Measurements from ENCODE around the gene TMEM267.
"Not testable (repeated sequence)": the region's sequence is repeated elsewhere in the genome, so short reads cannot be mapped to it uniquely, and the experiment has no call there.

The TMEM267 gene

DNA sequence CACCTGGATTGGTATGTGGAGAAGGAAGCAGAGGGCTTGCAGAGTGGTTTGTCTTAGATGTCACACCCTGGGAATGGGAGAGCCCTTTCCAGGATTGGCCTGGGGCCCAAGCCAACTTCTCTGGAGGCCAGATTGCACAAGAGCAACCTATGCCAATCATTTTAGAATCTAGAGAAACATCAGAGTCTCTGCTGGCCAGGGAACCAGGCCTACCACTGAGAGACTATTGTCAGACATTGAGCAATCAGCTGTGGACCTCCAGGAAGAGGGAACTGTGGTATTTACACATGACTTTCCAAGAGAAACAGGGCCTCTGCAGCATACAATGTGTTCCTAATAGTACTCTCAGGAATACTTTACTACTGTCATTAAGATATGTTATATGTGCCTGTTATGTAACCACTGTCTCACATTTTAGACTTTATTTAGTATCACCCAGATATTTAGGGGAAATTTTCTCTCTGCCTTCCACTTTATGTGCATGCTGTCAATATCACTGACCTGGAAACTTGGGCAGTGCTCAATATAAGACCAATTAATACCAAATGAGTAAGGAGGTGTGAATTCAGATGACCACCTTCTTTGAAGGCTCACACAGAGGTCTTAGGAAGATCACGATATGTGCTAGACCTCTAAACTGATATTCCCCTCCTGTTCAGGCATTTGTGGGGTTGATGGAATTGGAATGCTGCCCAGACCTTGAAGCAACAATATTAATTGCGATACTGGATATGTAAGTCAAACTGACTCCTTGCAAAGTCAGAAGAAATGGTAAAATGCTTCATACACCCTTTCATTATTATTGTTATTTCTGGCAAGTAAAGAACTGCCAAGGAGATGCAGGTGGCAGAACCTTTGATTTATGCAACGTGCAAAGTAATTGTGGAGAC is 50.9 kb downstream of the TMEM267 start:
- peak; percentile 91; the same call in 1 of the 2 replicates for TF ChIP-seq JUND (IDR thresholded peaks at IDR 0.05; ENCODE audit: low read depth)
- peak in 1 of 2 experiments; percentile 98 for DNase-seq (ENCODE audit: low read depth in 1 of 2, low spot score in 1 of 2)
- in situ Hi-C loops (cut with HindIII; ENCODE audit: low pct_unique_long_range_greater_than_20kb, low sequenced_read_pairs) = no loop called here

DNA sequence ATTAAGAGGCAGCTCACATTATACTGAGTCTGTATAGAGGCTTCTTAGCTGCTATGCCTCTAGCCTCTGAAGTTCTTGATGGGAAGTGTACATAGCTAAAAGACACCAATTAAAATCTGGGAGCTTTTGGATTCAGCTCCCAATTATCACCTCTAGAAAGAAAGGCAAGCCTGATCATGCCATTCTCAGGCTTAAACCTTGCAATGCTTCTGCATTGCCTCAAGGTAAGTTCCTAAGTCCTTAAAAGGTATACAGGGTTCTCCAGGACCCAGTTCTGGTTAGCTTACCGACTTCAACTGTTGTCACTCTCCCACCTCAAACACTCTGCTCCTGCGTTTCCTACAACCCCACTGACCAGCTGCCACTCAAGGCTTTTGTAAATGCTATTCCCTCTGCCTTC is 54.0 kb downstream of the TMEM267 start:
- DNase-seq (ENCODE audit: low read depth in 1 of 2, low spot score in 1 of 2) = peak in 1 of 2 experiments; percentile 72
- in situ Hi-C loops (cut with HindIII; ENCODE audit: low pct_unique_long_range_greater_than_20kb, low sequenced_read_pairs) = no loop called here
- TF ChIP-seq JUND (IDR thresholded peaks at IDR 0.05; ENCODE audit: low read depth) = no peak

DNA sequence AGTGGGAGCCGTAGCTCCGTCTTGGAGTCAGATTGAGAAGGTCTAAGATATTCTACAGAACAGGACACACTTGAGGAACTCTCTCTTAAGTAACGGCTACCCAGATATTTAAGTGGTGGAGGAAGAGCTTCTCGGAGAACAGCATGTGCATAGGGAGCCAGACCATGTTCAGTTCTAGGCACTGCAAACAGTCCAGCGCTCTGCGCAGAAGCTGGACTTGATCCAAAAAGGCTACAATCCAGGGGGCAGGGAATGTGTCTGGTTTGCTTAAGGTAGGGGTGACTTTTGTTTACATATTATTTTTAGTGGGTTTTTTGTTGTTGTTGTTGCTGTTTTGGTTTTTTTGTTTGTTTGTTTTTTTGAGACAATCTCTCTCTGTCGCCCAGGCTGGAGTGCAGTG is 54.6 kb downstream of the TMEM267 start:
- in situ Hi-C loops (cut with HindIII; ENCODE audit: low pct_unique_long_range_greater_than_20kb, low sequenced_read_pairs) = no loop called here
- TF ChIP-seq JUND (IDR thresholded peaks at IDR 0.05; ENCODE audit: low read depth) = no peak
- DNase-seq (ENCODE audit: low read depth in 1 of 2, low spot score in 1 of 2) = no peak

DNA sequence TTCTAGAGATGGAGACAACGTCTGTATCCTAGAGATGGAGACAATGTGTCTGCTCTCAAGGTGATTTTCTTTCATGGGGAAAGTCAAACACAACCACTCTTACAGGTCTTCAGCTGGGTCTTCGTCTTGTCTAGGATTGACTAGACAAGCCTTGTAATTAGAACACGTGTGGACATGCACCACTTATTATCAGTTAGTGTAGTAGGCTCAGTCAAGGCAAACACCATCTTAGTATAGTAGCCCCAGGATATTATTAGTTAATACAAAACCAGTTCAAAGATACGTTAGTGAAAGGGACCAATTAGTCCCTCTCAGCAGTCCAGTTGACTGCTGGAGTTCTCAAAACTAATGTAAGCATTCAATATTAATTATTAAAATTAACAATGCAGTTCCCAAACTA is 56.4 kb downstream of the TMEM267 start:
- no peak for TF ChIP-seq JUND (IDR thresholded peaks at IDR 0.05; ENCODE audit: low read depth)
- in situ Hi-C loops (cut with HindIII; ENCODE audit: low pct_unique_long_range_greater_than_20kb, low sequenced_read_pairs) = no loop called here
- DNase-seq (ENCODE audit: low read depth in 1 of 2, low spot score in 1 of 2) = no peak

DNA sequence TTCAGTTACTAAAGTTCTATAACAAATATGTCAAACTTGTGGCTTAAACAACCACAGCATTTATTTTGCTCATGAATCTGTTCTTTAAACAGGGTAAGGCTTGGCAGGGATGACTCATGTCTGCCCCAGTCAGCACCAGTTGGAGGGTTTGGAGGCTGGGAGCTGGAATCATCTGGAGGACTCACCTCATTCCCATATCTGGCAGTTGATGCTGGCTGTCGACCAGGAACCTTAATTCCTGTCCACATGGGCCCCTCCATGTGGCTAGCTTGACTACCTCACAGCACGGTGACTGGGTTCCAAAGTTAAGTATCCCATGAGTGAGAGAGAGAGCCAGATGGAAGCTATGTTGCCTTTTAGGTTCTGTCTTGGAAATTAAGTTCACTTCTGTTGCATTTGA is 57.7 kb downstream of the TMEM267 start:
- no peak for DNase-seq (ENCODE audit: low read depth in 1 of 2, low spot score in 1 of 2)
- in situ Hi-C loops (cut with HindIII; ENCODE audit: low pct_unique_long_range_greater_than_20kb, low sequenced_read_pairs) = no loop called here

DNA sequence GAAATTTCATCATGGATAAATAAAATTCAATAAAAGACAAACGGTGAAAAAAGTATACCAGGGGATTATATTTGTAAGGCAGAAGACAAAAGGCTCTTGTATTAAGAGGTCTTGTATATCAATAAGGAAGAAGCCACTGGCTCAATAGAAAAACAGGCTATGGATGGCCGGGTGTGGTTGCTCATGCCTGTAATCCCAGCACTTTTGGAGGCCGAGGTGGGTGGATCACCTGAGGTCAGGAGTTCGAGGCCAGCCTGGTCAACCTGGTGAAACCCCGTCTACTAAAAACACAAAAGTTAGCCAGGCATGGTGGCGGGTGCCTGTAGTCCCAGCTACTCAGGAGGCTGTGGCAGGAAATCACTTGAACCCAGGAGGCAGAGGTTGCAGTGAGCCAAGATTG is 60.6 kb downstream of the TMEM267 start:
- in situ Hi-C loops (cut with HindIII; ENCODE audit: low pct_unique_long_range_greater_than_20kb, low sequenced_read_pairs); DNase-seq (ENCODE audit: low read depth in 1 of 2, low spot score in 1 of 2): not testable (repeated sequence)

More for the DNA sequence above, 57.7 kb downstream of the TMEM267 start:
- TF ChIP-seq JUND (IDR thresholded peaks at IDR 0.05; ENCODE audit: low read depth) = no peak

DNA sequence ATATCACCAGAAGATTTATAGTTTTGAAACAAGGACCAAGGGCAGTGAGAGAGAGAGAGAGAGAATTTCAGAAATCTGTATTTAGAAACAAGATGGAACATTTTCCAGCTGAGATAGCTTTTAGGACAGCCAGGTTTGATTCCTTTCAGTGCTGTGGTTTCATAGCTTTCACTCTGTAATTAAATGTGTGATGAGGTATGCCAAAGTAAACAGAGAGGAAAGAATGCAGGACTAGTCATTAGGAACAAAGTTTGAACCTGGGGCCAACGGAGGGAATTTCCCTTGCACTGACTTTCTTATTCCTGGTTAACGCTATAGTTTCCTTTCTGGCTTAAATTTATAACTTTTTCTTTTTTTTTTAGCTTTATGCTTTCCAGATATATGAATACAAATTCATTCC is 61.5 kb downstream of the TMEM267 start:
- peak; percentile 79; the same call in 1 of the 2 replicates for TF ChIP-seq JUND (IDR thresholded peaks at IDR 0.05; ENCODE audit: low read depth)
- peak; percentile 42 to 95 for DNase-seq (ENCODE audit: low read depth in 1 of 2, low spot score in 1 of 2)
- in situ Hi-C loops (cut with HindIII; ENCODE audit: low pct_unique_long_range_greater_than_20kb, low sequenced_read_pairs) = no loop called here

DNA sequence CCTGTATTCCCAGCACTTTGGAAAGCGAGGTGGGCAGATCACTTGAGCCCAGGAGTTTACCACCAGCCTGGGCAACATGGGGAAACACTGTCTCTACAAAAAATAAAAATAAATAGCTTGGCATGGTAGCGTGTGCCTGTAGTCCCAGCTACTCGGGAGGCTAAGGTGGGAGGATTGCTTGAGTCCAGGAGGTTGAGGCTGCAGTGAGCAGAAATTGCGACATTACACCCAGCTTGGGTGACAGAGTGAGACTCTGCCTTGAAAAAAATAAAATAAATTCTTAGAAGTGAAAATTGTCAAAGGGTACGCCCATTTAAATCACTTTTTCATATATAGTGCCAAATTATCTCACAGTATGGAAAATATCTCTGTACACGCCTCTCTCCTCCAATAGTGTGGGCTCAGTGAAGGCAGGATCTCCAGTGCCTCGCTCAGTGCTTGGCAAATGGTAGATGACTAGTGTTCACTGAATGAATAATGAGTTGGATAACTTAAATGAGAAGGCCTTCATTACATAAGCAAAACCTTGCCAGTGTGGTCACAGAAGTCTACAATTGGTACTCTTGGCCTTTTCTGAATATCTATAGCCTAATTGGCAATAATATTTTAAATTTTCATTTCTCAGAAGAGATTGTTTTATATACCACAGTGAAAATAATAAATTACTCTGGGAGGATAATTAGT is 62.1 kb downstream of the TMEM267 start:
- TF ChIP-seq JUND (IDR thresholded peaks at IDR 0.05; ENCODE audit: low read depth) = no peak
- in situ Hi-C loops (cut with HindIII; ENCODE audit: low pct_unique_long_range_greater_than_20kb, low sequenced_read_pairs) = no loop called here

DNA sequence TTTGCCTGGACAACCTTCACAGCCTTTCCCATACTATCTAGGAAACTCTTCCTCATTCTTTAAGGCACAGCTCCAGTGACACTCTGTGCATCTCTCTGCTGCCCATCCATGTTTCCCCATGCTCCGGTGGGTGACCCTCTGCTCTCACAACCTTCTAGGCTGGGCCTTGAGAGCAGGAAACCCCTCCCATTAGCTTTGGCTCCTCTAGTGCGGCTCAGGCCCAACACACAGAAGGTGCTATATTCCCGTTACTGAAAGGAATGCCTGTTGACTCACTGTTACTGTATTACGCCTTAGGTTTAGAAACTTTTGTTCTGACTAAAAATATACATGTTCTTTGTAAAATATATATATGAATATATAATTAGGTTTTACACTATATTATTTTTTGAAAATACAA is 63.4 kb downstream of the TMEM267 start:
- DNase-seq (ENCODE audit: low read depth in 1 of 2, low spot score in 1 of 2) = no peak
- TF ChIP-seq JUND (IDR thresholded peaks at IDR 0.05; ENCODE audit: low read depth) = no peak
- in situ Hi-C loops (cut with HindIII; ENCODE audit: low pct_unique_long_range_greater_than_20kb, low sequenced_read_pairs) = no loop called here

More for the DNA sequence above, 62.1 kb downstream of the TMEM267 start:
- DNase-seq (ENCODE audit: low read depth in 1 of 2, low spot score in 1 of 2) = peak in 1 of 2 experiments; percentile 55

DNA sequence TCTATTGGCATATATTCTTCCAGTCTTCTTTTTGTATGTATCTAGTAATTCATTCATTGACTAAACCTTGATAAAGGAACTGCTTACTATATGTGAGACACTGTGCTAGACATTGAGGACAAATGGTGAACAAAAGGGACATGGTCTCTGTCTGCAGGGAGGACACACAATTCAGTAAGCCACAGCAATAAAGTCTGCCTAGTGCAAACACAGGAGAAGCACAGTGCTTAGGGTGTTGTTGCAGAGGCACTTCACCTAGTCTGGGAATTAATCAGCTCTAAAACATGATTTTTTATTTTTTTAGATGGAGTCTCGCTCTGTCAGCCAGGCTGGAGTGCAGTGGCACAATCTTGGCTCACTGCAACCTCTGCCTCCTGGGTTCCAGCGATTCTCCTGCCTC is 65.1 kb downstream of the TMEM267 start:
- no peak for TF ChIP-seq JUND (IDR thresholded peaks at IDR 0.05; ENCODE audit: low read depth)
- no peak for DNase-seq (ENCODE audit: low read depth in 1 of 2, low spot score in 1 of 2)
- in situ Hi-C loops (cut with HindIII; ENCODE audit: low pct_unique_long_range_greater_than_20kb, low sequenced_read_pairs) = no loop called here

DNA sequence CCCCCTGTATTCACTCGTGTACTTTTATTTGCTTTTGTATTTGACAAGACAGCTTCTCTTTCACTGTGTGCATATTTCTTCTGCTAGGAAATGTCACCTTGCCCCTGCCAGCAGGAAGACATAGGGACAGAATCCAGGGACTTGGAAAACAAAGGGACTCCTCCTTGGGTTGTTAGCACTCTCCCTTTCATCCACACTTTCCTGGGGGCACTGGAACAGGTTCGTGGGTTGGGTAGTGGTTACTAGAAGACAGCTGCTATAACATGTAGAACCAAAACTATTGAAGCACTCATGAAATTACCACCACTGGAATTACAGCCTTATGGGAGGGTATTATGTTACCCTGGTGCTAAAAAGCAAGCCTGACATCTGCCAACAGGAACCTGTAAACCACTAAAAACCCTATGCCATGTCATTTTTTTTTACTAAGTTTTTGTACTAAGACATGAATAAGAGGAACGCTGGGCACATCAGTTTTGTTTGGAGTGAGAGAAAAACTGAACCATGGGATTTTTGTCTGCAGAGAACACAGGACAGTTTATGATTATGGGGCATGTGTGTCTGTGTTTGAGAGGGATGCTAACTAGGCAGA is 66.8 kb downstream of the TMEM267 start:
- peak in 1 of 2 experiments; percentile 91 for DNase-seq (ENCODE audit: low read depth in 1 of 2, low spot score in 1 of 2)
- no peak for TF ChIP-seq JUND (IDR thresholded peaks at IDR 0.05; ENCODE audit: low read depth)
- in situ Hi-C loops (cut with HindIII; ENCODE audit: low pct_unique_long_range_greater_than_20kb, low sequenced_read_pairs) = no loop called here

DNA sequence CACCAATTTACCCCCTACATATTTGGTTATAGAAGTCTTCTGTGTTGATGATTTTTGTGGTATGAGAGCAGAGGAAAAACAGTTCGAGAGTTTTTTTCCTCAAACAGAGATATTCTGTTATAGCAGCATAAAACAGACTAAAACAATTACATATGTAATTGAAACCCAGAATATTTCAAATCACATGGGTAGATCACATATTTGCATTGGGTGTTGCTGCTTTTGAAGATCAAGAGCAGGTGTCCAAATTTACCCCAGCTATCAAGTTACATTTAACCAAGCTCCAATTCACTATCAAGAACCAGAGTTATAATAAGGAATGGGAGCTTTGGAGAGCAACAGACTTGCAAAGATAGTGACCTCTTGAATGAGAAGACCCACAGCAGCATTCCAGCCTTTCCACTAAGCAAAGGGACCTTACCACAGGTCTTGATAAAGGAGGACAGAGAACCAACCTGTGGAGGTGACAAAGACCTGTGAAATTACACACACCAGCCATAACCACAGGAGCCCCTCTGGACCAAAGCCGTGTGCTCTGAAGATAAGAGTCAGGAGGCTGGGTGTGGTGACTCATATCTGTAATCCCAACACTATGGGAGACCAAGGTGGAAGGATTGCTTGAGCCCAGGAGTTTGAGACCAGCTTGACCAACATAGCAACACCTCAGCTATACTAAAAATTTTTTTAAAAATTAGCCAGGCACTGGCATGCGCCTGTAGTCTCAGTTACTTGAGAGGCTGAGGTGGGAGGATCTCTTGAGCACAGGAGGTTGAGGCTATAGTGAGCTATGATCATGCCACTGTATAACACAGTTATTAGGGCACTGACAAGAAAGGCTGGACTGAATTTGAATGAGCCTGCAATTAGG is 67.5 kb downstream of the TMEM267 start:
- in situ Hi-C loops (cut with HindIII; ENCODE audit: low pct_unique_long_range_greater_than_20kb, low sequenced_read_pairs) = no loop called here
- no peak for DNase-seq (ENCODE audit: low read depth in 1 of 2, low spot score in 1 of 2)
- no peak for TF ChIP-seq JUND (IDR thresholded peaks at IDR 0.05; ENCODE audit: low read depth)

All from T47D (cell line).